Activated naive CD4-positive, alpha-beta T cell treated with anti-CD3 and anti-CD28 coated beads, Interleukin-2, amount 10 ng/mL, durations not matched to agents 7 days and 5 days (primary cell): ENCODE measurements around the gene PALD1.

ENCODE experiments used
- CTCF ChIA-PET: fragments of 350-600 bp; sonication (Branson Sonifier 250); formaldehyde crosslinking; loops from one replicate; lab custom pipeline; 2021; ENCODE audit warnings: antibody characterized with exemption; lab: Charles Lee
- DNase-seq: peaks from one replicate; pipeline ENCODE4 v3.0.0-alpha.2; 2020
- H3K27ac Mint-ChIP-seq: one replicate; pipeline ENCODE4 v1.8.0; 2021; ENCODE audit warnings: mild to moderate bottlenecking, moderate library complexity, mixed read lengths
- H3K27me3 Mint-ChIP-seq: one replicate; pipeline ENCODE4 v1.8.0; 2021; ENCODE audit warnings: mild to moderate bottlenecking, mixed read lengths
- H3K36me3 Mint-ChIP-seq: one replicate; pipeline ENCODE4 v1.8.0; 2021; ENCODE audit warnings: mixed read lengths
- H3K4me1 Mint-ChIP-seq: one replicate; pipeline ENCODE4 v1.8.0; 2021; ENCODE audit warnings: mixed read lengths
- H3K4me3 Mint-ChIP-seq: one replicate; pipeline ENCODE4 v1.8.0; 2021; ENCODE audit warnings: mild to moderate bottlenecking, moderate library complexity, mixed read lengths
- H3K9me3 Mint-ChIP-seq: one replicate; pipeline ENCODE4 v1.8.0; 2021; ENCODE audit warnings: mixed read lengths

Gene PALD1

DNA sequence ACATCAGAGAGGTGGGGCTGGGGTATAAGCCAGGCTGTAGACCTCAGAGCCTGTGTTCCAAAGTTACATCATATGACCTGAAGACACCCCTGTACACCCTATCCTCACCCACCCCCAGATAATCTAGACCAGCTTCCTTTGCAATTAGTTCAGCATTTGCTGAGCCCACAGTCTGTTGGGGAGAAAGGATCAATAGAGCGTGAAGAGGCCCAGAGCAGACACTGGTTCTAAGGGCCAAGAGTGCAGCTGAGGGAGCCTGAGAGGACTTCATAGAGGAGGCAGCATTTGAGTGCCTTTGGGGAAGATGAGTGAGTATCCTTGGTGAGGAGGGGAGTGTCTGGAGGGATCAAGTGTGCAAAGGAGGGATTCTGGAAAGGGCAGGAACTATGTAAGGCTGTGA is 65.3 kb downstream of the PALD1 start:
- CTCF ChIA-PET, result interaction anchor here (0.8 to 1.8 kb wide), 3 partner anchors 8 to 83 kb away, joined by 3 to 8 read pairs (median 4); no protein-coding TSS in a partner anchor
- DNase-seq, result no peak
- H3K27ac Mint-ChIP-seq, result no peak overlapping the region
- H3K4me3 Mint-ChIP-seq, result no peak overlapping the region
- H3K4me1 Mint-ChIP-seq, result no peaks in the 10 kb centered on the region
- no peaks in the 10 kb centered on the region for H3K36me3 Mint-ChIP-seq
- H3K27me3 Mint-ChIP-seq, result peaks cover 15% of the 10 kb centered on the region
- H3K9me3 Mint-ChIP-seq, result no peaks in the 10 kb centered on the region

DNA sequence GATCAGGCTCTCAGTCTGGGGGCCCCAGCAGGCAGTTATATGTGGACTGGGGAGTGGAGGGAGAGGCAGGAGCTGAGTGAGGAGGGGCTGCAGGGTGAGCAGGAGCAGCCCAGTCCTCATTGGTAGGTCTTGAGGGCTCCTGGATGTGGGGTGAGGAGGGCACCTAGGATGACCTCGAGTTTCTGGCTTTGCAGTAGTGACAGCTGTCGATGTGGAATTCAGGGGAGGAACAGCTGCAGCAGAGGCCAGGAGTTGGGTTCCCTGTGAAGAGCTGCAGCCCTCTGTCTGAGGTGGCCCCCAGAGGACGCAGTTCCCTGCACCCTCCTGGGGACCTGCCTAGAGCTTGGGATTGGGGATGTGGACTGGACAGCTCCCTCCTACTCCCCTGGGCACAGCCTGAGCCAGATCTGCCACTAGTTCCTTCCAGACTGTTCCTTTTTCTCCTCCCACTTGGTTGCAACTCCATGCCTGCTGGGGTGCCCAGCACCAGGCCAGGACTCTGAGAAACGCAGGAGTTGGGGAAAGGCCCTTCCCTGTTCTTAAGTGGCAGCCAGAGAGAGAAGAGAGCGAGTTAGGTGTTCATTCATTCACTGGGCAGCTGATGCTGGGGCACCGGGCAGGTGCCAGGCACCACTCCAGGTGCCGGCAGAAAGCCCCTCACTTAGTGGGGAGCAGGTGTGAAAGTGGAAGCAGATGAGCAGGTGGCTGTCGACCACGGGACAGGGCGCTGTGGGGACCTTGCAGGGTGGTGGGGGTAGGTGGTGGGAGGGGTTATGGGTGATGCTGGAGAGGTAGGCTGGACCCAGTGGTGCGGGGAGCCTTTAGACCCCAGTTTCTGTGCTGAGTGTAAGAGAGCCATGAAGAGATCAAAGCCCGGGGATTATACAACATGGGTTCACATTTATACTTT is 66.1 kb downstream of the PALD1 start:
- CTCF ChIA-PET, result interaction anchor here (0.6 to 1.8 kb wide), 3 partner anchors 14 to 171 kb away, joined by 3 to 8 read pairs (median 3); no protein-coding TSS in a partner anchor
- Mint-ChIP-seq H3K27ac (no peak overlapping the region), H3K4me3 (no peak overlapping the region), H3K9me3 (no peaks in the 10 kb centered on the region), H3K4me1 (no peaks in the 10 kb centered on the region), H3K36me3 (no peaks in the 10 kb centered on the region), H3K27me3 (peaks cover 15% of the 10 kb centered on the region)
- DNase-seq, result no peak

DNA sequence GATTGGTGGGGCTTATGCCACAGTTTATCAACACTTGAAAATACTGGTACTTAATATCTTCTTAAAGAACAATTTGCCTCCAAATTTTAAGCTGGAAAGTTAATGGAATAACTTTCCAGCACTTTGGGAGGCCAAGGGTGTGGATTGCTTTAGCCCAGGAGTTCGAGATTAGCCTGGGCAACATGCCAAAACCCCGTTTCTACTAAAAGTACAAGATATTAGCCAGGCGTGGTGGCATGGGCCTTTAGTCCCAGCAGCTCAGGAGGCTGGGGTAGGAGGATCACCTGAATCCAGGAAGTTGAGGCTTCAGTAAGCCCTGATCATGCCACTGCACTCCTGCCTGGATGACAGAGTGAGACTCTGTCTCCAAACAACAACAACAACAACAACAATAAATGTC is 68.0 kb downstream of the PALD1 start:
- Mint-ChIP-seq H3K27me3 (peaks cover 15% of the 10 kb centered on the region), H3K36me3 (no peaks in the 10 kb centered on the region), H3K4me1 (no peaks in the 10 kb centered on the region), H3K4me3 (no peak overlapping the region), H3K27ac (no peak overlapping the region), H3K9me3 (no peaks in the 10 kb centered on the region)
- CTCF ChIA-PET, result interaction anchor here (1.4 to 8.6 kb wide), 2 partner anchors 12 to 213 kb away, joined by 5 to 71 read pairs; no protein-coding TSS in a partner anchor
- DNase-seq, result no peak

DNA sequence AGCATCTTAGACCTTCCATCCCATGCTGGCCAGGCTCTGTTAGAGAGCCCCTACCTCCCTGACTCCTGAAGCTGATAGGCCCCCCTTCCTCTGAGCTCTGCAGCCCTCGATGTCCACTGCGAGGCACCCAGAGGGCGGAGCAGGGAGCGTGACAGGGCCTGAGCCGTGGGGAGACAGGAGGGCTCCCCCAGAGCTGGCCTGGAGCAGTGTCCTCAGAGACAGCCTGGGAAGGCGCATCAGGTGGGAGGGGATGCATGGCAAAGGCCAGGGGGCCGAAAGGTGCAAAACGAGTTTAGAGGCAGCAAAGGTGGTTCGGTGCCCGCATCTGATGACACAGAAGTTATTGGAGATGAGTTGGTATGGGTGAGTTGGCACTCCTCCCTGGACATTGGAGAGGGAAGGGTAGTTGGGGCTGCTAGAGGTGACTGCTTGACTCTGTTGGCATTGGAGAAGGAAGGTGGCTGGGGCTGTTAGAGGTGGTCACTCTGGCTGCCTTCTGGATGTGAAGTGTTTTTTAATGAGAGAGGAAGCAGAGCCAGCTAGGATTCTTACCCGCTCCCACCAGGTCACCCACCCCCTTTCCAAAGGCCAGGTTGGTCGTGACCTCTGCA is 70.9 kb downstream of the PALD1 start:
- H3K27me3 Mint-ChIP-seq, result peaks cover 7% of the 10 kb centered on the region
- no peak for DNase-seq
- H3K36me3 Mint-ChIP-seq, result no peaks in the 10 kb centered on the region
- H3K4me1 Mint-ChIP-seq, result no peaks in the 10 kb centered on the region
- no peak overlapping the region for H3K4me3 Mint-ChIP-seq
- no peak overlapping the region for H3K27ac Mint-ChIP-seq
- CTCF ChIA-PET, result interaction anchor here (0.9 to 8.6 kb wide), 18 partner anchors 9 to 331 kb away, joined by 3 to 71 read pairs (median 5); partner anchors contain the start of gene PRF1
- no peaks in the 10 kb centered on the region for H3K9me3 Mint-ChIP-seq

DNA sequence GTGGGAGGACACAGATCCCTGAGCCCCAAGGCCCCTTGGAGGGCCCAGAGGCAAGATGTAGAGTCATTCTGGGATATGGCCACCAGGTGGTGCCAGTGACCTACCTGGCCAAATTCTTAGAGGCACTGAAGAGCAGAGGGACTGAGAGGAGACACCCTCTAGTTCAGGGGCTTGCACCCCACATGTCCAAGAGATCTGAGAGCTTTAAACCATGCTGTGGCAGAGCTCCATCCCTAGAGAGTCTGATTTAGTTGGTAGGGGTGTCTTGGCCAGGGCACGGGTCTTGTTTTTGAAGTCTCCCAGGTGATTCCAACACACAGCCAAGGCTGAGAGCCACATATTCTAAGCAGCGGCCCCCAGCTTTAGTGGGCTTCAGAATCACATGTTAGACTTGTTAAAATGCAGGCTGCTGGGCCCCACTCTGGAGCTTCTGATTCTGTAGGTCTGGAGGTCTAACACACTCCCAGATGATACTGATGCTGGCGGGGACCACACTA is 71.4 kb downstream of the PALD1 start:
- CTCF ChIA-PET, result interaction anchor here (0.6 to 8.6 kb wide), 17 partner anchors 9 to 330 kb away, joined by 3 to 71 read pairs (median 5); partner anchors contain the start of gene PRF1
- H3K27me3 Mint-ChIP-seq, result peaks cover 7% of the 10 kb centered on the region
- DNase-seq, result peak; percentile 83
- H3K4me3 Mint-ChIP-seq, result no peak overlapping the region
- no peaks in the 10 kb centered on the region for H3K4me1 Mint-ChIP-seq
- H3K27ac Mint-ChIP-seq, result no peak overlapping the region
- no peaks in the 10 kb centered on the region for H3K36me3 Mint-ChIP-seq
- no peaks in the 10 kb centered on the region for H3K9me3 Mint-ChIP-seq

DNA sequence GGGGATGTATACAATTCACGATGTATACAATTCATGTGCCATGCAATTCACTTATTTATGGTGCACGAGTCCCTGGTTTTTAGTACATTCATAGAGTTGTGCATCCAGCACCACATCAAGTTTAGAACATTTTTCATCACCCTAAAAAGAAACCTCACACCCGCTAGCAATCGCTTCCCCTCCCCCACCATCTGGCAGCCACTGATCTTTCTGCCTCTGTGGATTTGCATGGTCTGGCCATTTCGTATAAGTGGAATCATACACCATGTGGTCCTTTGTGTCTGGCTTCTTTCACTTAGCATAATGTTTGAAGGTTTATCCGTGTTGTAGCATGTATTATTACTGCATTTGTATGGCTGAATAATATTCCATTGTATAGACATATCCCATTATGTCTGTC is 71.9 kb downstream of the PALD1 start:
- Mint-ChIP-seq H3K36me3 (no peaks in the 10 kb centered on the region), H3K4me3 (no peak overlapping the region), H3K27ac (no peak overlapping the region), H3K9me3 (no peaks in the 10 kb centered on the region), H3K4me1 (no peaks in the 10 kb centered on the region), H3K27me3 (peaks cover 7% of the 10 kb centered on the region)
- CTCF ChIA-PET, result interaction anchor here (0.6 to 8.6 kb wide), 14 partner anchors 8 to 330 kb away, joined by 3 to 71 read pairs (median 4); partner anchors contain the start of gene PRF1
- no peak for DNase-seq

DNA sequence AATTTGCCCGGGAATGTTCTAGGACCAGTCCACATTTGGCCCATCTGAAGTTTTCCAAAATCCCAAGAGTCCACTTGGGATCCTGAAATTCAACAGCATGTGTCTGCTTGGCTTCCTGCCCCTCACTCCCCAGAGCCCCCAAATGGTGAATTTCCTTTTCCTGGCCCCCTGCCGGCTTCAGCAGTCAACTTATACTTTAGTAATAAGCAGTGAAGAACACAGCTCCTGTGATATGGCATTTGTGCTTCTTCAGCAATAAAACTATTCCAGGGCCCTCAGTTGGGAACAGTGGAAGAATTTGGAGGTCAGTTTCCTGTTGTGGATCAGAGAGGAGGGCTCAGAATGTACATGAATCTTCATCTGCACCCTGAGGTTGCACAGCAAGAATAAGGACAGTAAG is 72.9 kb downstream of the PALD1 start:
- no peak overlapping the region for H3K4me3 Mint-ChIP-seq
- no peaks in the 10 kb centered on the region for H3K36me3 Mint-ChIP-seq
- peaks cover 7% of the 10 kb centered on the region for H3K27me3 Mint-ChIP-seq
- no peak overlapping the region for H3K27ac Mint-ChIP-seq
- CTCF ChIA-PET, result interaction anchor here (0.5 to 8.6 kb wide), 9 partner anchors 7 to 325 kb away, joined by 3 to 71 read pairs (median 4); no protein-coding TSS in a partner anchor
- no peaks in the 10 kb centered on the region for H3K4me1 Mint-ChIP-seq
- no peak for DNase-seq
- no peaks in the 10 kb centered on the region for H3K9me3 Mint-ChIP-seq

DNA sequence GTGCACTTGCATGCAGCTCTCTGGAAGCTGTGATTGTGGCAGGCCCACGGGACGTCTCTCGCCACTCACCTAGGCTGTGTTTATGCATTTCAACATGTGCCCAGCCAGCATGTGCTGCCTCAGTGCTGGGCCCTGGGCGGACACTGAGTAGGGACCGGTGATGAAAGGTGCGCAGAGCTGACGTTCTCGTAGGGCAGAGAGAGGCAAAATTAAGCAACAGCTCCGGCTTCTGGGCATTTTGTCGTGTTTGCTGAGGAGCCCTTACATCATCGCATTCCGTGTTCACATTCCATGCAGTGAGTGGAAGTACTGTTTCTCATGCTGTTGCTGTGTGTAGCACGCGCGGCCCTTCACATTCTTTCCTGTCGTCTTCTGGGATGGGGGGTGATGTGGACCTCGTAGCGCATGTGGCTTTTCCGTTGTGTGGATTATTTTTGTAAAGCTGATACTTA is 73.4 kb downstream of the PALD1 start:
- CTCF ChIA-PET, result interaction anchor here (0.6 to 8.6 kb wide), 6 partner anchors 9 to 279 kb away, joined by 3 to 71 read pairs (median 4); no protein-coding TSS in a partner anchor
- H3K27ac Mint-ChIP-seq, result no peak overlapping the region
- no peaks in the 10 kb centered on the region for H3K4me1 Mint-ChIP-seq
- H3K4me3 Mint-ChIP-seq, result no peak overlapping the region
- H3K9me3 Mint-ChIP-seq, result no peaks in the 10 kb centered on the region
- no peak for DNase-seq
- H3K36me3 Mint-ChIP-seq, result no peaks in the 10 kb centered on the region
- peaks cover 11% of the 10 kb centered on the region for H3K27me3 Mint-ChIP-seq

DNA sequence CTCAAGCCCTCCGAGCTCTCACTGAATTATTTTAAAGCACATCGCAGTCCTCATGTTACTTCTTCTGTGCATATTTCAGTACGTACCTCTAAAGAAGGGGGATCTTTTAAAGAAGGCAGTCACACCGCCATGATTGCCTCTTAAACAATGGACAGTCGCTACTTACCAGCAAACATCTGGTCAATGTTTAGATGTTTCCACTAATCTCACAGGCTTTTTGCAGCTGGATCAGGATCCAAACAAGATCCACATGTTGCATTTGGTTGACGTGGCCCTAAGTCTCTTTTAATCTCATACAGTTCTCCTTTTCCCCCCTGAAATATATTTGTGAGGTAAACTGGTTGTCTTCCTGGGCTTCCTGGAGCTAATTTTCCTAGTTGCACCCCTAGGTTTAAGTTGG is 74.0 kb downstream of the PALD1 start:
- H3K4me1 Mint-ChIP-seq, result no peaks in the 10 kb centered on the region
- no peak overlapping the region for H3K4me3 Mint-ChIP-seq
- CTCF ChIA-PET, result interaction anchor here (0.9 to 8.6 kb wide), 3 partner anchors 8 to 207 kb away, joined by 3 to 71 read pairs (median 4); no protein-coding TSS in a partner anchor
- DNase-seq, result no peak
- H3K27me3 Mint-ChIP-seq, result peaks cover 17% of the 10 kb centered on the region
- H3K27ac Mint-ChIP-seq, result no peak overlapping the region
- no peaks in the 10 kb centered on the region for H3K36me3 Mint-ChIP-seq
- no peaks in the 10 kb centered on the region for H3K9me3 Mint-ChIP-seq

DNA sequence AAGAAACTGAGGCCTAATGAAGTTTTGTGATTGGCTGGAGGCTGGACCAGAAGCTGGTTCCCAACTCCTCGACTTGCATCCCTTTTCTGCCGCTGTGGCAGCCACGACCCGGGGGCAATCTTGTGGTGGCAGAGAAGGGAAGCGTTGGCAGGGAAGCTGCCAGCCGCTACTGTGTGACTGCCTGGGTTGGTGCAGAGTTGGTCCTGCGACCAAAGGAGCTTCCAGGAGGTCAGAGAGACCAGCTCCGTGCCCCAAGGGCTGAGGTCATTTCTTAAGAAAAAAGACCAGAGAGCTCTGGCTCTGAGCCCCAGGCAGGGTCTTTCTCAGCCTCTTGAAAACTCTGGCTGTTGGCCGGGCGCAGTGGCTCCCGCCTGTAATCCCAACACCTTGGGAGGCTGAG is 76.8 kb downstream of the PALD1 start:
- Mint-ChIP-seq H3K4me1 (peaks cover 13% of the 10 kb centered on the region), H3K9me3 (no peaks in the 10 kb centered on the region), H3K4me3 (no peak overlapping the region), H3K36me3 (no peaks in the 10 kb centered on the region), H3K27ac (no peak overlapping the region), H3K27me3 (peaks cover 35% of the 10 kb centered on the region)
- DNase-seq, result no peak
- CTCF ChIA-PET, result interaction anchor here (1.3 kb wide), 1 partner anchor 323 kb away, joined by 3 read pairs; no protein-coding TSS in a partner anchor

DNA sequence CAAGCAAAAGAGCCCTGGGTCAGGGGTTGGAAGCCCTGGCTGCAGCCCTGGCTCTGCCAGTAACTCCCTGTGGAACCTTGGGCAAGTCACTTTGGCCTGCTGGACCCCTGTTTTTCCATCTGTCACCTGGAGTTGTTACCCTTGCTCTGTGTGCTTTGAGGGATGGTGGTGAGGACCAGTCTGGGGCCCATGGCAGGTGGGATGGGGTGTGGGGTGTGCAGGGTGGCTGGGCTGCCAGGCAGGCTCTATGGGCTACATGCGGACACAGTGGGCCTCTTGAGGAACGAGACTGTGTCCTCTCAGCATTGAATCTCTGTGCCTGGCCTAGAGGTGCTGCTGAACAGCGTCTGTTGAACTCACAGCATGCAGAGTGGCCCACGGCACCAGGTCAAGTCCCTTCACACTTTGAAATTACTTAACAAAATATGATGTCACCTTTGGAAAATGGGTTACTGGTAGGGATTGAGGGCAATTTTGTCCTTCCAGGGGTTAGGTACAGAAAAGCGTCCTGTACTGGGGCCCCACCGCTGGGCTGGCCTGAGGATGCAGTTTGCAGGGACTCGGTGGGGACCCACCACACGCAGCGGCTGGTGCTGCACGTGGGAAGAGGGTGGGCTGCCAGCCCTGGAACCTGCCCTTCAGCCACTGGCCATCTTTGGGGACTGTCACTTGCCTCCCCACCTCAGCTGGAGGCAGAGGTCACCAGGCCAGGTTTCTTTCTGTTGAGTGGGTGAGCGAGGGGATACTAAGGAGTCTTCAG is 78.7 kb downstream of the PALD1 start:
- Mint-ChIP-seq H3K9me3 (no peaks in the 10 kb centered on the region), H3K27me3 (peaks cover 39% of the 10 kb centered on the region), H3K4me1 (peaks cover 13% of the 10 kb centered on the region), H3K4me3 (no peak overlapping the region), H3K27ac (no peak overlapping the region), H3K36me3 (no peaks in the 10 kb centered on the region)
- DNase-seq, result no peak
- CTCF ChIA-PET, result no interaction called here

DNA sequence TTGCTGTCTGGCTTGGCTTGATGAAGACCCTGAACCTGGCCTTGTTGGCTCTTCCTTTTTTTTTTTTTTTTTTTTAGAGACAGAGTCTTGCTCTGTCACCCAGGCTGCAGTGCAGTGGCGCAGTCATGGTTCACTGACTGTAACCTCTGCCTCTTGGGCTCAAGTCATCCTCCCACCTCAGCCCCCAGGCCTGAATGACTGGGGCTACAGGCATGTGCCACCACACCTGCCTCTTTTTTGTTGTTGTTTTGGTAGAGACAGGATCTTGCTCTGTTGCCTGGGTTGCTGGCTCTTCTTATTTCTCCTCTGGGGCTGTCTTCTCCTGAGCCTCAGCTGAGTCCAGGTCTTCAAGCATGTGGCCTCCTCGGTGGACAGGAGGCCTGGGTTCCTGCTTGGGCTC is 79.3 kb downstream of the PALD1 start:
- H3K27ac Mint-ChIP-seq, result no peak overlapping the region
- CTCF ChIA-PET, result interaction anchor here (2.4 to 4.7 kb wide), 2 partner anchors 18 to 200 kb away, joined by 12 to 48 read pairs; no protein-coding TSS in a partner anchor
- H3K36me3 Mint-ChIP-seq, result no peaks in the 10 kb centered on the region
- DNase-seq, result no peak
- H3K4me1 Mint-ChIP-seq, result peaks cover 13% of the 10 kb centered on the region
- no peaks in the 10 kb centered on the region for H3K9me3 Mint-ChIP-seq
- no peak overlapping the region for H3K4me3 Mint-ChIP-seq
- peaks cover 39% of the 10 kb centered on the region for H3K27me3 Mint-ChIP-seq

DNA sequence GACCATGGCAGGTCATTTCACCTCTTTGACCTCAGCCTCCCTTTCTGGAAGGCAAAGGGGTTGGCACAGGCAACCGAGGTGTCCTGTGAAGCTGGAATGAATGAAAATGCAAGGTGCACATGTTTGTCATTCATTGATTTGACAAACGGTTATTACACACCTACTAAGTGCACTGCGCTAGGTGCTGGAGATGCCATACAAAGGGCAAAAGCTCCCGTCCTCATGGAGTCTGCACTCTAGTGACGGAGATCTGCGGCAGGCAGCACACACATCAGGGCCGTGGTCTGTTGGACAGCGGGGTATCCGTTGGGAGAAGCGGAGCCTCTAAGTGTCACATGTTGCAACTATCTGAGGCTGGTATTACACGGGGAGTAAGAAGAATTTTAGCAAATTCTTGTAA is 79.7 kb downstream of the PALD1 start:
- H3K4me1 Mint-ChIP-seq, result peaks cover 17% of the 10 kb centered on the region
- DNase-seq, result no peak
- CTCF ChIA-PET, result interaction anchor here (0.7 to 4.7 kb wide), 21 partner anchors 8 to 322 kb away, joined by 3 to 48 read pairs (median 5); partner anchors contain the start of genes ADAMTS14 and PRF1
- H3K36me3 Mint-ChIP-seq, result no peaks in the 10 kb centered on the region
- H3K27me3 Mint-ChIP-seq, result peaks cover 42% of the 10 kb centered on the region
- no peak overlapping the region for H3K4me3 Mint-ChIP-seq
- no peak overlapping the region for H3K27ac Mint-ChIP-seq
- H3K9me3 Mint-ChIP-seq, result no peaks in the 10 kb centered on the region
